GM19099 (cell line): Measurements from ENCODE around the gene PLPPR3.

Experiments
- POLR2A ChIP-seq: IDR thresholded peaks from 3 replicates; pipeline ENCODE4 v1.6.1; 2011; ENCODE audit warnings: low read depth; ENCODE audit not compliant: insufficient read length; ENCODE audit errors: extremely low read depth

PLPPR3 gene

GRCh38 chr19:821825-822503, at the start of gene PLPPR3:
TSS of gene PLPPR3 (minus strand) at chr19:821955. CDS start at chr19:821559, 396 bp downstream.
- no peak for TF ChIP-seq POLR2A

GRCh38 chr19:870963-871401, 49.2 kb upstream of the PLPPR3 start:
- no peak for TF ChIP-seq POLR2A

- no peak for TF ChIP-seq POLR2A
Measured at GRCh38 chr19:870314-870713, 48.6 kb upstream of the PLPPR3 start.

GRCh38 chr19:869245-870177, 47.8 kb upstream of the PLPPR3 start:
- TF ChIP-seq POLR2A, result no peak

GRCh38 chr19:868458-869244, 46.9 kb upstream of the PLPPR3 start:
- TF ChIP-seq POLR2A, result no peak

- no peak for TF ChIP-seq POLR2A
Measured at GRCh38 chr19:867855-868457, 46.2 kb upstream of the PLPPR3 start.

GRCh38 chr19:867301-867793, 45.6 kb upstream of the PLPPR3 start:
- no peak for TF ChIP-seq POLR2A

GRCh38 chr19:866769-867300, 45.1 kb upstream of the PLPPR3 start:
- no peak for TF ChIP-seq POLR2A

GRCh38 chr19:863315-863620, 41.5 kb upstream of the PLPPR3 start:
- TF ChIP-seq POLR2A, result no peak

GRCh38 chr19:862581-863314, 41.0 kb upstream of the PLPPR3 start:
- no peak for TF ChIP-seq POLR2A

- no peak for TF ChIP-seq POLR2A
Measured at GRCh38 chr19:861756-862580, 40.2 kb upstream of the PLPPR3 start.

GRCh38 chr19:861141-861755, 39.5 kb upstream of the PLPPR3 start:
- TF ChIP-seq POLR2A, result no peak
